GM04504 (cell line): Measurements from ENCODE around the gene LMNA.

ENCODE experiments used
- DNase-seq: peaks from one replicate; pipeline ENCODE4 v3.0.0-alpha.2; 2012; ENCODE audit warnings: low read depth

The LMNA gene

DNA sequence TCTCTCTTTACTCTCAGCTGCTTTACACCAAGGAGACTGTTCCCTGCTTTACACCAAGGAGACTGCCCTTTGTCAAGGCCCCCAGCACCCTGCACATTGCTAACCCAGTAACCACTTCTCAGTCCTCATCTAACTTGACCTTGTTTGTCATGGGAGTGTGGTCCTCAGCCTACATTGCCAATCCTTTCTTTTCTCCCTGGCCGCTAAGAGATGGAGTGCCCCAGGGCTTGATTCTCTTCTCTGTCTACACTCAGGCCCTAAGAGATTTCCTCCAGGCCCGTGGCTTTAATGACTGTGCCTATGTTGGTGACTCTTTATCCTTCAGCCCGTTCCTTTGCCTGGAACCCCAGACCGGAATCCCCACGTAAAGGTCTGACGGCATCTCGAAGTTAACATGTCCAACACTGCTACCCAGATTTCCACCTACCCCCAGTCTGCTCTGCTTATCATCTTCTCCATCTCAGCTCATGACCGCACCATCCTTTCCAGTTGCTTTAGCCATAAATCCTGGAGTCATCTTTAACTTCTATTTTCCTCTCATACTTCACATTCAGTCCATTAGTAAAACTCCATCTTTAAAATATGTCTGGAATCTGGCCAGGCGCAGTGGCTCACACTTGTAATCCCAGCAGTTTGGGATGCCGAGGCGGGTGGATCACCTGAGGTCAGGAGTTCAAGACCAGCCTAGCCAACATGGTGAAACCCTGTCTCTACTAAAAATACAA, 29.4 kb downstream of the LMNA start:
- DNase-seq: no peak

DNA sequence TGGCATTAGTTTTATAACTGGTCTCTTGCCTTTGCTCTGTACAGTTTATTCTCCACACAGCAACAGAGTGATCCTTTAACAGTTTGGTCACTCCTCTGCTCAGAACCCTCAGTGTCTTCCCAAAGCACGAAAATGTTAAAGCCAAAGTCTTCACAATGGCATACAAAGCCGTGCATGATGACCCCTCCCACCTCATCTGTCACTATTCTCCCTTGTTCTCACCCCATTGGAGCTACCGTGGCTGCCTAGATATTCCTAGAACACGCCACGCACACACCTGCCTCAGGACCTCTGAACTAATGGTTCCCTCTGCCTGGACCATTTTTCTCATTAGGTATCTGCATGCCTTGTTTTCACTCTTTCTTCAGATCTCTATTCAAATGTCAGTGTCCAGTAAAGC, 30.2 kb downstream of the LMNA start:
- no peak for DNase-seq

DNA sequence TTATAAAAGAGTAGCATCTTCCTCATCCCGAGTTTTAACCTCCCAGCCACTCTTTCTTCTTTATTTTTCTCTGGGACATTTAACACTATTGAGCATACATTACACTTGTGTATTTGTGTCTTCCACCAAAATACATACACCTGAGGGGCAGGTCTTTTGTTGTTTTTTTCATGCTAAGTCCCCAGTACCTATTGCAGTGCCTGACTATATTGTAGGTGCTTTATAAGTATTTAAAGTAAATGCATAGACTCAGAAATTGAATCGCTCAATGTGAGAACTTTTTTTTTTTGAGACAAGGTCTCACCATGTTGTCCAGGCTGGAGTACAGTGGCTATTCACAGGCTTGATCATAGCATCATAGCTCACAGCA, 31.1 kb downstream of the LMNA start:
- no peak for DNase-seq

DNA sequence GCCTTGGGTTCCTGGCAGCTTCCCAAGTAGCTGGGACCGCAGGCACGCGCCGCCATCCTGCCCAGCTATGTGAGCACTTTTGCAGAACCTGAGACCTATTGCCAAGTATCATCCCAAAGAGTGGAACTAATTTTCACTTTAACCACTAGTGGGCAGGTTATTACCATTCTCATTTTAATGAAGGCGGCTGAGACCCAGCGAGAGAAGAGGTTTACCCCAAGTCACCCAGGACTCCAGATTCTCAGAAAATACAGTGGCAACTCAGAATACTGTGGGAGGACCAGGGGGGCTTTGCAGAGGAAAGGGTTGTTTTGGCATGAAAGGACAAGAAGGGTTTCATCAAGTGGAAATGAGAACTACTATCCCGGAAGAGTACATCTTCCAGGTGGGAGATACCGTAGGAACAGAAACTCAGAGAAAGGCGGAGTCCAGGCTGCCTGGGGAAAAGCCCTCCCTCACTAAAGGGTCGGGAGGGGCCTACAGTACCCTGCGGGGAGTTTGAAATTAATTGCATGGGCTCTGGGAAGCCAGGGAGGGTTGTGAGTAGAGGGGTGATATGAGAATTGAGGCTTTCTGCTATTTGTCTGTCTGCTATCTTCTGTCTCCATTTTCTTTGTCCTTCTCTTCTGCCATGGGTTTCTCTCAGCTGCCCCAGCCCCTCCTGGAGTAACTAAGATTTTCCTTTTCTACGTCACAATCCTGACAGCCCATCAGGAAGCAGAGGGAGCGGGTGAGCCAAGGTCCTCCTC, 31.7 kb downstream of the LMNA start:
- peak; percentile 93 for DNase-seq

DNA sequence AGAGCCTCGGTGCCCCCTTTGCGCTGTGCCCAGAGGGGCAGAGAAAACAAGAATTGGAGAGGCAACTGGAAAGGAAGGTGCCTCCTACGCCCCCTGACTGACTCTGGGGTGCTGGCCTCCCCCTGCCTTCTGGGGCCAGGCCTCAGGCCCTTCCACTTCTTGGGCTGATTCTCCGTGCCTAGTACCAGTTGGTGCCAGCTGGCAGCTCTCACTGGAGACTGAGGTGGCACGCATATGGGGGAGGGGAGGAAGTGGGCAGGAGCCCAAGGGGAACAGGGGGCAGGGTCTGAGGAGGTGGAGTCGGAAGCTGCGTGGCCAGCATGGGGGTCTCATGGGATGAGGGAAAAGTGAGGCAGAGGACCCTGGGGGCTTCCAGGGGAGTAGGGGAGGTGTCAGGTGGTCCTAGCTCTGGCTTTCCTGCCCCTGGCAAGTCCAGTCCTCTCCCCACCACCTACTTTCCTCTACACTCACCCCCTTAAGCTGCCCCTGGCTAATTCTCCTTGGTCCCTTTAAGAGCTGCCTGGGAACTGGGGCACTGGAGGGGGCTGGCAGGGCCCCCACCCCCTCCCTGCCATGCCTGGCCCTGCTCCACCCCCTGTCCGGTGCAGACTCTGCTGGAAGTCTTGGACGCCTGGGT, 32.4 kb downstream of the LMNA start:
- DNase-seq: no peak

DNA sequence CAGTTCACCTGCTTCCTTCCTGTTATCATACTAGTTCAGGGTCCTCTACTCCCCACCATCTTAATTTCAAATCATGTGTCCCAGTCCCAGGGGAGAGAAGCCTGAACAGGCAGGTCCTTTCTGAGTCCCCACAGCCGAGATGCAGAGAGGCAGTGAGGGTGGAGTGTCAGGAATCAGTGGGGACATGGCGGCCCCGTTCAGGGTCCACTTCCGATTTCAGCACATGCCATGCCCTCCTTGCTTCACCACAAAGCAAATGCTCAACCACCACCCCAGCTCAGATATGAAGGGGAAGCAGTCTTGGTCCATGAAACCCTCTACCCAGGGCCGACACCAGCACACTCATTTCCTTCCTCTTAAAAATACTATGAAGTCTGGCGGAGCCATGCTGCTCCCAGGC, 33.7 kb downstream of the LMNA start:
- no peak for DNase-seq

DNA sequence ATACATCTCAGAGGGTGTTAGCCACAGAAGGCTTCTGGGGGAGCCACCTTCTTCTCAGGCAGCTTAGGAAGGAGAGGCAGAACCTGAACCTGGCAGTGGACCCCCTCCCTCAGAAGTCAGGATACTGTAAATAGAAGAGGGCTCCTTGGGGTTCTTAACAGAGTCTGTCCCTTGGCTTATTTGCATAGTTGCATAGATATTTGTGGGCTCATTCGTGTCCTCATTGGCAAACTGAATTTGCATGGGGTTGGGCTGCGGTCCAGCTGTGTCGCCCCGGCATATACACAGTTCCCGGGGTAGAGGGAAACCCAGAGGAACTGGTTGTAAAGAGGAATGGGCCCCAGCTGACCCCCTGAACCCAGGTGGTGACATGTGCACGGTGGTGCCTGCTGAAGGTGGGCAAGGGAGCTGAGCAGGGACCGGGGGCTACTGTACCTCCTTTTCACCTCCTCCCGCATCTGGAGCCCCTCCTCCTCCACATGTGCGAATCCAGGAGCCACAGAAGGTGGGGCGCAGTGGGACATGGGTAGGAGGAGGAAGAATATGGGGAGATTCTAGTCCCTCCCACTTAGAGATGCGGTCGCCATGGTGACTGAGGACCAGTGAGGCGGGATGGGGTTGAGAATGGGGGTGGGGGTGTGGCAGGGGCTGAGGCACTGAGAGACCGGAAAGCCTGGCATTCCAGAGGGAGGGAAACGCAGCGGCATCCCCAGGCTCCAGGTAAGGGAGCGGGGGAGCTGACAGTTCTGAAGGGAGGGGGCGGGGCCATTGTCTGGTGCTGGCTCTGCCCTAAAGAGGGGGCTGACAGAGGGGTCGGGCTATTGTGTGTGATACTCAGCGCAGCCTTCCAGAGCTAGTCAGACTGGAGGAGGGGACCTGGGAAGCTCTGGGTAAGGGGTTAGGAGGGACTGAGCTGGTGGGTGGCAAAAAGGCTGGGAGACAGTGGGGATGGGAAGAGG, 35.1 kb downstream of the LMNA start:
- no peak for DNase-seq

DNA sequence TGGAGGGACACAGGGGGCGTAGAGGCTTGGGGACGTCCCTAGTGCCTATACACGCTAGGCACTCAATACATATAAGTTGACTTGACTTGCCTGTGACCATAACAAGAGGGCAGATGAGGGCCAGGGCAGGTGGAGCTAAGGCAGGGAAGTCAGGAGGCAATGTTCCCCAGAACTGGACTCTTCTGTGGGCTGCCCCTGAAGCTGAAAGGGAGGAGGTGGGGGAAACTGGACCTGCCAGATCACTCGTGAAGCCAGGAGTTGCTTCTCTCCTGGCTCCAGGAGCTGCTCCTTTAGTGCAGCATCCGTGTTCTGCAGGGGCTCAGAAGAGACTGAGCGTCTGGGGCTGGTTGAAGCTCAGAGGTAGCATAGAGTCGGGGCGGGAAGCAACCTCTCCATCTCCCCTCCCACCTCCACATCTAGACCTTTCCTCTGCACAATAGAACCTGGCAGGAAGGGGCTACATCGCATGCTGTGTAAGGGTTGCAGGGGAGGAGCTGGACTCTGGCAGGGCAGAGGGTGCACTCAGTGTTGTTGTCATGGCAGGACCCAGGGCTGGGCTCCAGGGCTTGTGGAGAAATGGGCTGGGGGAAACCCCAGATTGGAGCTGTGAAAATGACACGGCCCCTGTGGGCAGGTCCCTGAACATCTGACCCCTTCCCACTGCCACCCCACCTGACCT, 36.0 kb downstream of the LMNA start:
- no peak for DNase-seq

DNA sequence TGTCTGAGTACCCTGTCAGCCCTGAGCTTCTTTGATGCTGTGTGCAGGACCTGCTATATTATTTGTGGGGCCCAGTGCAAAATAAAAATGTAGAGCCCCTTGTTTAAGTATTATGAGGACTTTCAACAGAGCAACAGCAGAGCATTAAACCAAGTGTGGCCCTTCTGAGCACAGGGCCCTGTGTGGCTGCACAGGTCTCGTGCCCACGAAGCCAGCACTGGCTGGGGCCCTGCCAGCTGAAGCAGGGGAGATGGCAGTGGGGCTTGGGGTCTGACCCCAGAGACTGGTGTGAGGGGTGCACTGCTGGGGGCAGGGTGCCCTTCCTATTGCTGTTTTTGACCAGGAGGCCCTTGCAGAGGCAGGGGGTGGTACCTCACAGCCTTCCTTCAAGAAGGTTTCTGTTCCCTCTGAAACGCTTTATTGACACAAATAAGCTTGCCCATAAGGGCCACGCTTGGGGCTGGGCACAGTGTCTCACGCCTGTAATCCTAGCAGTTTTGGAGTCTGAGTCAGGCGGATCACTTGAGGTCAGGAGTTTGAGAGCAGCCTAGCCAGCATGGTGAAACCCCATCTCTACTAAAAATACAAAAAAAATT, 36.7 kb downstream of the LMNA start:
- DNase-seq: no peak

DNA sequence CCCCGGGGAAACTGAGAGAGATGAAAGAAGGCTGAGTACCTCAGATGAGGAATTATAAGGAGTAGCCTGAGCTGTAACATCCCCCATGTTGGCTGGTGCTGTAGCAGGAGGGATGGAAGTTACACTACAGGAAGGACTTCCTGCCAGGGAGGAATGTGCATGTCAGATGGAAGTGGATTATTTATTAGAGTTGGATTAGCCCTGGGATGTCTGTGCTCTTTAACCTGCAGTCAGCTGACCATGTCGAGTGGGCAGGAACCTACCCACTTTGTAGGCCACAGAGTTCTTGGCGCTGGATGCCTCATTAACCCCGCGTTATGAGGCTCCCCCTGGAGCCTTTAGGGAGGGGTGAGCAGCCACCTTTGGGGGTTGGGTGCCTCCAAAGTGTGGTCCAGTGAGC, 38.1 kb downstream of the LMNA start:
- DNase-seq: no peak

DNA sequence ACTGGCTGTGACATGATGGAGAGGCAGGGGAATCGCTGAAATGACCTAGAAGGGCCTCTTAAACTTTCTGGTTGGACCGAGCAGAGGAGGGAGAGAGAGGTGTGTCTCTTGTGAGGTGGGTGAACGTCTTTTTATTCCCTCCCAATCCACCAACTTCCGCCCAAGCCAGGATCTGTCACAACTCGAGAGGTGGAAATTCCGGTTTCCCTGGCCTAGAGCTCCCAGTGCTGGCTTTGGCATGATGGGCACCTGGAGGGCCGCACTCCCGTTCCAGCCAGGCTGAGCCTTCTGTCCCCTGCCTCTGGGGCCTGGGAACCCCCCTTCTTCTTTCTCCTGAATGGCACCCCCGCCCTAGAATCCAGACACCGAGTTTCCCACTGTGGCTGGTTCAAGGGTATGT, 38.9 kb downstream of the LMNA start, which contains the start of gene SEMA4A:
TSS of gene SEMA4A (plus strand) at position 224 of the 400 bp plus-strand sequence. CDS start 994 bp downstream, outside the sequence.
- no peak for DNase-seq

DNA sequence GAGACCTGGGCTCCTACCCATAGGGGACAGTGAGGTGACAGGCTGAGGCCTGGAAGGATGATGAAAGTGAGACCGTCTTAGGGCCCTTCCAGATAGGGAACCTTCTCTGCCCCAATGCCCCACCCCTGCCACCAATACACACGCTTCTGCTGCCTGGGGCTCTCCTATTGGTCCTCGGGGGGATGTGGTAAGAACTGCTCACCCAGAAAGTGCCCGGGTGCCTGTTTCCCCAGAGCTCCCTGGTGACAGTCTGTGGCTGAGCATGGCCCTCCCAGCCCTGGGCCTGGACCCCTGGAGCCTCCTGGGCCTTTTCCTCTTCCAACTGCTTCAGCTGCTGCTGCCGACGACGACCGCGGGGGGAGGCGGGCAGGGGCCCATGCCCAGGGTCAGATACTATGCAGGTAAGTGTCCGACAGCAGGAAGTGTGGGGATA, 39.8 kb downstream of the LMNA start:
- no peak for DNase-seq

DNA sequence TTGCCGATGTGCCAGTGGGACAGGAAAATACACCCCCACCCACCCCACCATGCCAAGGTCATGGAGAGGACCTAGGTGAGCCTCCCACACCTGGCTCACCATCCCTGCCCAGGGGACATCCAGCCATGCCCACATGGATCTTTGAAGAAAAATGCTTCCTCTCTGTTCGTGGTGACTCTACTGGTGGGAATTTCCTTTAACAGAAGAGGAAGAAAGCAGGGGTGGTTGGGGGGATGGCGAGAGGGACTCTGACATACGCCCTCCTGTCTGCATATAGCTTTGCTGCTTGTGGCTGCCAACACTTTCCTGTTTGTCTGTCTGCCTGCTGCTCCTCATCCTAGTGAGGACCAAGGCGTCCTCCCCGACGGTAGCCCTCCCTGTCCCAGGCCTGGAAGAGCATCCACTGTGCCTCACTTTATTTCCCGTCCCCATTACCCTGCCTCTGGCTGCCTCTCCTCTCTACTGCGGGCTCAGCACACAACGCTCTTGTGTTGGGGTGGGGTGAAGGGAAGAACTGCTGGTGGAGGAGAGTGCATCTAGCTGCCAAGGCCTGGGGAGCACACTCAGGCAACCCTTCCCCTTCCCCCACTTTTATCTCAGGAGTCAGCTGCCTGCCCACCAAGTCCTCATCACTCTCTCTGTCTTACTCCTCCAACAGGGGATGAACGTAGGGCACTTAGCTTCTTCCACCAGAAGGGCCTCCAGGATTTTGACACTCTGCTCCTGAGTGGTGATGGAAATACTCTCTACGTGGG, 41.4 kb downstream of the LMNA start:
- DNase-seq: no peak

DNA sequence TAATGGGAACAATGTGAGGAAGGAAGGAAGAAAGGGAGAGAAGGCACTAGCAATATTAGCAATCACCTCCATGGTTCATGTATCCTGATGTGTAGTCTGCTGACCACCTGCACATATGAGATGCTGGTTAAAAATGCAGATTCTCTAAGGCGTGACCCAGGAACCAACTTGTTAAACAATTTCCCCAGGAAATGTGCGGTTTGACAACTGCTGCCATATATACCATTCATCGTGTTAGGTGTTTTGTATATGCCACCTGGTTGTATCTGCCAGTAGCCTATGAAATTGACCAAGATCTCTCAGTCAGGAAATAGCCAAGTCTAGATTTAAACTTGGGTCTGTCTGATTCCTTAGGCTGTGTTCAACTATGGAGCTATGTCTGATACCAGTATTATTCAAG, 43.0 kb downstream of the LMNA start:
- DNase-seq: no peak

DNA sequence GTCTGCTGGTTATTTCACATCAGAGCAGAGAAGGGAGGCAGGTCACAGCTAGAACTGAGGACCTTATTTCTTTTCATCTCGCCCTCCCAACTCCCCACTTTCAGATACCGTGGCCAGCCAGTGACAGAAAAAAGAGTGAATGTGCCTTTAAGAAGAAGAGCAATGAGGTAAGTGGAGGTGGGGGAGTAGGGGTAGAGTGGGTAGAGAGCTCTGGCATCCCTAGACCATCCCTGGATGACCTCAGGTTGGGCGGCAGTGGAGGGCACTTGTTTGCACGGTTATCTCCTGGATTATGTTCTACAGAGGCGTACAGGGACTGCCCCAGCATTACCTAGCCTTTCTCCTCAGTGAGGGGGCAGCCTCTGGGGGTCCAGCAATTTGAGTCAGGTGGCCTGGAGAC, 43.5 kb downstream of the LMNA start:
- no peak for DNase-seq

DNA sequence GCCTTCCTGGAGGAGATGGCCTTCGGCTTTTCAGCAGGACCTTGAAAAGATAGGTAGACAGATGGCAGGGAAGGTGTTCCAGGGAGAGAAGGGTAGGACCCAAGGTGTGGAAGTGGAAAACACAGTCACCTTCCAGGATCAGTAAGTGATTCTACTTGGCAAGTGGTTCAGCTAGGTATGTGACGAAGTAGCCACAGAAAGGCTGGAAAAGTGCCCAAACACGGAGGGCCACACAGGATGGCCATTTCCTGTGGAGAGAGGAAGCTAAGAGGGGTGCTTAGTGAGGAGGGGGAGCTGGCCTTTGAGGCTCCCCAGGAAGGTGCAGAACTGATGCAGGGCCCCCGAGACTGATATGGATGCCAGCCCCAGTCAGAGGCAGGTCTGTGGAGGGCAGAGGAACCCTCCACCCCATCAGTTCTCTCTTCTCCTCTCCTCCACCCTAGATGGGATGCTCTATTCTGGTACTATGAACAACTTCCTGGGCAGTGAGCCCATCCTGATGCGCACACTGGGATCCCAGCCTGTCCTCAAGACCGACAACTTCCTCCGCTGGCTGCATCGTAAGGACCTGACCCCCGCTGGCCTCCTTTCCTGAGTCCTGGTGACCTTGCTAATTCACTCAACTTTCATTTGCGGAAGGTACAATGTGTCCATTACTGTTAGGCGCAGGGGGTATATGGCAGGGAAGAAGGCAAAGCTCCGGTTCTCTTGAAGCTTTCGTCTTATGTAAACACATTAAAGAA, 45.7 kb downstream of the LMNA start:
- DNase-seq: no peak

DNA sequence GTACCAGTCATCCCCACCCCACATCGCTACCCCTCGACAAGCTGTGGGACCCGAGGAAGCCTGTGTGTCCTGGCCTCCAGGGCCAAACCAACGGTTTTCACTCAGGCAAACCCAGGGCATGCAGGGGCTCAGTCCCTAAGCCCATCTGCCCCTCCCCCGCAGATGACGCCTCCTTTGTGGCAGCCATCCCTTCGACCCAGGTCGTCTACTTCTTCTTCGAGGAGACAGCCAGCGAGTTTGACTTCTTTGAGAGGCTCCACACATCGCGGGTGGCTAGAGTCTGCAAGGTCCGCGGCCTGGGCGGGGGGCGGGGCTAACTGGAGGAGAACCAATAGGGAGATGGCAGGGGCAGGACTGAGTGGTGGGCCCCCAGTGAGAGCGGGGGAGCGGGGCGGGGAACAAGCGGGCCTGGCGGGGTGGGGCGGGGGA, 46.2 kb downstream of the LMNA start:
- DNase-seq: no peak

DNA sequence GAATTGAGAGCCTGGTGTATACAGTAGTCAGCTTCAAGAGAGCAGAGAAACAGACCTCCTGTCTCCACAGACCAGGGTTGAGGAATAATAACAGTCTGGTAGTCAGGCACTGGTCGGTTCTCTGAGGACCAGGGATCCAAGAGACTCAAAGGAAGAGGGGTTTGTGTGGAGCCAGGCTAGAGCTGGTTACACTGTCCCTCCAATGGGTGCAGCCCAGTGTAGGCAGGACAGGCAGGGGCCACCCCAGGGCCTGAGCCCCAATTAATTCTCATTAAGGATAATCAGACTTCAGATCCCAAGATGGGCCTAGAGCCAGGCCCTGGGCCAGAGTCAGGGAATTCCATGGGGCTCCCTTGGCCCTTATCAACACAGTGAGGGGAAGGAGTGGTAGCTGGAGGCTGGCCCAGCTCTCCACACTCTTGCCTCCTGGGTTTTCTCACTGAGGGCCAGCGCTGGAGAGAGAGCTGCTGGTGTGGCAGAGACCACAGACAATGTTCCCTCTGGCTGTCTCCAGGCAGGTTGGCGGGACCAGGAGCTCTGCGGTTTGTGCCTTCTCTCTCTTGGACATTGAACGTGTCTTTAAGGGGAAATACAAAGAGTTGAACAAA, 48.0 kb downstream of the LMNA start:
- no peak for DNase-seq

DNA sequence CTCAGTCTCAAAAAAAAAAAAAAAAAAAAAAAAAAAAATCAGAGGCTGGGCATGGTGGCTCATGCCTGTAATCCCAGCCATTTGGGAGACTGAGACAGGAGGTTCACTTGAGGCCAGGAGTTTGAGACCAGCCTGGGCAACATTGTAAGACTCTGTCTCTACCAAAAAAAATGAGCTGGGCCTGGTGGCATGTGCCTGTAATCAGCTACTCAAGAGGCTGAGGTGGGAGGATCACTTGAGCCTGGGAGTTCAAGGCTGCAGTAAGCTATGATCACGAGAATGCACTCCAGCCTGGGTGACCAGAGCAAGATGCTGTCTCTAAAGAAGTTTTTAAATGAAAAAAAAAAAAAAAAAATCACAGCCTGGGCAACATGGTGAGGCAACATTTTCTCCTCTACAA, 49.2 kb downstream of the LMNA start:
- DNase-seq: no peak
